Measurements from ENCODE around the gene DENND11.

GRCh38 chr7:141712603-141713255 lies 10.8 kb upstream of the DENND11 start:
- TF ChIP-seq CTCF (IDR thresholded peaks at IDR 0.05), result no peak
- no peak for TF ChIP-seq POLR2A (IDR thresholded peaks at IDR 0.05)
- TF ChIP-seq EP300 (IDR thresholded peaks at IDR 0.05), result no peak
